ENCODE results near the gene MED26. TPM values are rescaled to one million over a fixed set of nuclear protein-coding genes. Genes with fewer than 3 reads are reported as not detected.

The MED26 gene
- total RNA-seq, 8 experiments from 2014 or later = 5.2 to 18.5 (median 7.0) TPM

DNA sequence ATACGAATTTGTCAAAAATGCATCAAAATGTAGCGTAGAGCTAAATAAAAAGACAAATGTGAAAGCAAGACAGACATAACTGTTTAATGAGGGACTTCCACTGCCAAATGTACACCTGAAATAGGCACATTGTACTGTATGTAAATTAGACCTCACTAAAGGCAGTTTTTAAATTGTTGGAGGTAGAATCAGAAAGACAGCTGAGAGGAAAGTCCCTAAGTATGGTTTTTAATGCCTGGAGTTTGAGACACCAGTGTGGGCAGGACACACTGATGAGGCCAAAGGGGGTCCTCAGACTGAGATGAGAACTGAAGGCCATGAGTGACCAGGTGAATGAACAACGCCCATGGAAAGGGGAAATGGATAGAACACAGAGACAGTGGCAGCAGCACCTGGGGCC is 22.9 kb downstream of the MED26 start:
- WGBS, 10 experiments = 71 to 100% (median 91%) methylated on average over 1 to 3 of the region's 3 CpGs; no CpG with 5 or more reads in 3 of the 10 experiments
- Histone ChIP-seq H3K27ac (no peak overlapping the region), H3K4me1 (replicated peaks in 1 of 2) (peaks cover 0 to 6% of the 10 kb centered on the region in 2 donors), H3K4me3 (no peak overlapping the region)
- ATAC-seq (replicated peaks in 6 of 8) = no peak
- in situ Hi-C loops (cut with MboI; ENCODE audit: low pct_unique_long_range_greater_than_20kb in 2 of 9, low sequenced_read_pairs in 9 of 9, unreplicated experiment in 9 of 9) = no loop called here

- H3K4me1 ChIP-seq (replicated peaks in 1 of 2) = peaks cover 0 to 6% of the 10 kb centered on the region in 2 donors
- no peak overlapping the region for H3K27ac ChIP-seq
- in situ Hi-C loops (cut with MboI; ENCODE audit: low pct_unique_long_range_greater_than_20kb in 2 of 9, low sequenced_read_pairs in 9 of 9, unreplicated experiment in 9 of 9) = no loop called here
- no peak for ATAC-seq (replicated peaks in 6 of 8)
- WGBS, 10 experiments = 92 to 100% (median 100%) methylated on average over 1 to 3 of the region's 6 CpGs; no CpG with 5 or more reads in 5 of the 10 experiments
- H3K4me3 ChIP-seq = no peak overlapping the region
Measured at GRCh38 chr19:16604615-16605014, 23.4 kb downstream of the MED26 start.

DNA sequence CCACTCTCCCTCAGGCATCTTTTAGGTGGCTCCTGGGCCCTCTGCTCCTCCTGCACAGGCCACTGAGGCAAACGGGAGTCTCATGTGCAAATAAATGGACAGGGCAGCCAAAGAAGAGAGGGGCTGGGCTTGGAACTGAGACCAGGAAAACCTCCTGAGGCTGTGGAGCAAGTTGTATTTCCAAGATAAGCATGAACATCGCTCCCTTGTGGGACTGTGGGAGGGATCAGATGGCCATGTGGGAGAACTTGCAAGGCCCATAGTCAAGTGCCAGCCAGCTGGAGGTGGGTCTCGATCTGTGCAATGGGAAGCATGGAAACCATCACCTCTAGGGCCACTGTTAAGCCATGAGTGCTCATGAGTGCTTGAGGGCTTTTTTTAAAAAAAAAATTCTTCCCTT is 24.9 kb downstream of the MED26 start:
- no peak for ATAC-seq (replicated peaks in 6 of 8)
- in situ Hi-C loops (cut with MboI; ENCODE audit: low pct_unique_long_range_greater_than_20kb in 2 of 9, low sequenced_read_pairs in 9 of 9, unreplicated experiment in 9 of 9) = no loop called here
- WGBS, 10 experiments = 71 to 100% (median 84%) methylated on average over 1 to 3 of the region's 3 CpGs; no CpG with 5 or more reads in 5 of the 10 experiments
- no peak overlapping the region for H3K27ac ChIP-seq
- peaks cover 0 to 6% of the 10 kb centered on the region in 2 donors for H3K4me1 ChIP-seq (replicated peaks in 1 of 2)
- H3K4me3 ChIP-seq = no peak overlapping the region

- in situ Hi-C loops (cut with MboI; ENCODE audit: low pct_unique_long_range_greater_than_20kb in 2 of 9, low sequenced_read_pairs in 9 of 9, unreplicated experiment in 9 of 9) = no loop called here
- Histone ChIP-seq H3K4me3 (no peak overlapping the region), H3K4me1 (replicated peaks in 1 of 2) (peaks cover 0 to 6% of the 10 kb centered on the region in 2 donors), H3K27ac (no peak overlapping the region)
- ATAC-seq (replicated peaks in 6 of 8) = no peak
- 87 to 100% (median 96%) methylated on average over 1 to 6 of the region's 20 CpGs; no CpG with 5 or more reads in 6 of the 10 experiments for WGBS, 10 experiments
Measured at GRCh38 chr19:16601378-16602052, 26.5 kb downstream of the MED26 start.

DNA sequence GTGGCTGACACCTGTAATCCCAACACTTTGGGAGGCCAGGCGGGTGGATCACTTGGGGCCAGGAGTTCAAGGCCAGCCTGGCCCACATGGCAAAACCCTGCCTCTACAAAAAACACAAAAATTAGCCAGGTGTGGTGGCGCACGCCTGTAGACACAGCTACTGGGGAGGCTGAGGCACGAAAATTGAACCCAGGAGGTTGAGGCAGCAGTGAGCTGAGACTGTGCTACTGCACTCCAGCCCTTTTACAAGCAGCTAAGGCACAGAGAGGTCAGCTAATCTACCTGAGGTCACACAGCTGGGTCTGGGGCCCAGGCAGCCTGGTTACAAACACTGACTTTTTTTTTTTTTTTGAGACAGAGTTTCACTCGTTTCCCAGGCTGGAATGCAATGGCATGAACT is 27.2 kb downstream of the MED26 start:
- no peak overlapping the region for H3K4me3 ChIP-seq
- no peak overlapping the region for H3K27ac ChIP-seq
- peaks cover 0 to under 1% of the 10 kb centered on the region in 2 donors for H3K4me1 ChIP-seq (replicated peaks in 1 of 2)
- 71 to 100% (median 92%) methylated on average over 1 to 4 of the region's 5 CpGs; no CpG with 5 or more reads in 5 of the 10 experiments for WGBS, 10 experiments
- no peak for ATAC-seq (replicated peaks in 6 of 8)
- in situ Hi-C loops (cut with MboI; ENCODE audit: low pct_unique_long_range_greater_than_20kb in 2 of 9, low sequenced_read_pairs in 9 of 9, unreplicated experiment in 9 of 9) = no loop called here

GRCh38 chr19:16599655-16600346 is 28.2 kb downstream of the MED26 start:
- peak in 3 of 8 experiments; percentile 13 to 20 (median 16) for ATAC-seq (replicated peaks in 6 of 8)
- in situ Hi-C loops (cut with MboI; ENCODE audit: low pct_unique_long_range_greater_than_20kb in 2 of 9, low sequenced_read_pairs in 9 of 9, unreplicated experiment in 9 of 9) = no loop called here
- H3K4me1 ChIP-seq (replicated peaks in 1 of 2) = no peaks in the 10 kb centered on the region
- H3K4me3 ChIP-seq = no peak overlapping the region
- WGBS, 10 experiments = 80 to 92% methylated on average over 1 to 2 of the region's 6 CpGs; no CpG with 5 or more reads in 8 of the 10 experiments
- no peak overlapping the region for H3K27ac ChIP-seq

DNA sequence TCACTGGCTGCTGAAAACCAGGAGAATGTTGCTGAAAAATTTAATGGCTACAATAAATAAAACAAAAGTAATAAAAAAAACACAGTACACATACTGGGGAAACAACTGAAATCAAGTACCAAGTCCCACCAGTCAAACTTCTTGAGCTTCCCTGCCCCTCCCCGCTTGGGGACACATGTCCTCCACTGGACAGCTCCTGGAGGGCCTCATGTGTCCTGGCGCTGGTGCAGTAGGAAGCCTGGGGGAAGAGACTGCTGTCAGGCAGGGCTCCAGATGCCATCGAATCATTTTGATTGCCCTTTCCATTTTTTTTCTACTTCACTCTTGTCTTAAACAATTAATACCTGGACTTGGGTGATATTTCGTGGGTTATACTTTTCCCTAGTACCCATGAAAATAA is 29.2 kb downstream of the MED26 start:
- ATAC-seq (replicated peaks in 6 of 8) = peak in 1 of 8 experiments; percentile 20
- 40 to 88% (median 60%) methylated on average over 1 to 4 of the region's 4 CpGs; no CpG with 5 or more reads in 2 of the 10 experiments for WGBS, 10 experiments
- H3K27ac ChIP-seq = no peak overlapping the region
- no peak overlapping the region for H3K4me3 ChIP-seq
- no peaks in the 10 kb centered on the region for H3K4me1 ChIP-seq (replicated peaks in 1 of 2)
- in situ Hi-C loops (cut with MboI; ENCODE audit: low pct_unique_long_range_greater_than_20kb in 2 of 9, low sequenced_read_pairs in 9 of 9, unreplicated experiment in 9 of 9) = no loop called here

- in situ Hi-C loops (cut with MboI; ENCODE audit: low pct_unique_long_range_greater_than_20kb in 2 of 9, low sequenced_read_pairs in 9 of 9, unreplicated experiment in 9 of 9) = no loop called here
- H3K4me3 ChIP-seq = no peak overlapping the region
- no peak for ATAC-seq (replicated peaks in 6 of 8)
- peaks cover 5 to 9% of the 10 kb centered on the region in 2 donors for H3K4me1 ChIP-seq (replicated peaks in 1 of 2)
- no peak overlapping the region for H3K27ac ChIP-seq
- WGBS, 10 experiments = 77 to 100% (median 95%) methylated on average over 1 to 5 of the region's 9 CpGs; no CpG with 5 or more reads in 6 of the 10 experiments
Measured at GRCh38 chr19:16596399-16596798, 31.6 kb downstream of the MED26 start.

GRCh38 chr19:16595097-16595496 is 32.9 kb downstream of the MED26 start:
- Histone ChIP-seq H3K4me1 (replicated peaks in 1 of 2) (peaks cover 5 to 13% of the 10 kb centered on the region in 2 donors), H3K4me3 (no peak overlapping the region), H3K27ac (no peak overlapping the region)
- ATAC-seq (replicated peaks in 6 of 8) = no peak
- in situ Hi-C loops (cut with MboI; ENCODE audit: low pct_unique_long_range_greater_than_20kb in 2 of 9, low sequenced_read_pairs in 9 of 9, unreplicated experiment in 9 of 9) = no loop called here
- WGBS, 10 experiments = 84 to 100% methylated on average over 1 to 3 of the region's 8 CpGs; no CpG with 5 or more reads in 8 of the 10 experiments

- ATAC-seq (replicated peaks in 6 of 8) = no peak
- Histone ChIP-seq H3K27ac (no peak overlapping the region), H3K4me3 (no peak overlapping the region), H3K4me1 (replicated peaks in 1 of 2) (peaks cover 5 to 17% of the 10 kb centered on the region in 2 donors)
- 67 to 100% (median 83%) methylated on average over 1 to 4 of the region's 5 CpGs; no CpG with 5 or more reads in 3 of the 10 experiments for WGBS, 10 experiments
- in situ Hi-C loops (cut with MboI; ENCODE audit: low pct_unique_long_range_greater_than_20kb in 2 of 9, low sequenced_read_pairs in 9 of 9, unreplicated experiment in 9 of 9) = no loop called here
Measured at GRCh38 chr19:16594681-16595091, 33.3 kb downstream of the MED26 start.

GRCh38 chr19:16594131-16594586 is 33.8 kb downstream of the MED26 start:
- no peak overlapping the region for H3K4me3 ChIP-seq
- WGBS, 10 experiments = 83 to 100% (median 100%) methylated on average over 1 to 4 of the region's 10 CpGs; no CpG with 5 or more reads in 4 of the 10 experiments
- no peak for ATAC-seq (replicated peaks in 6 of 8)
- H3K27ac ChIP-seq = no peak overlapping the region
- in situ Hi-C loops (cut with MboI; ENCODE audit: low pct_unique_long_range_greater_than_20kb in 2 of 9, low sequenced_read_pairs in 9 of 9, unreplicated experiment in 9 of 9) = no loop called here
- peaks cover 8 to 22% of the 10 kb centered on the region in 2 donors for H3K4me1 ChIP-seq (replicated peaks in 1 of 2)

DNA sequence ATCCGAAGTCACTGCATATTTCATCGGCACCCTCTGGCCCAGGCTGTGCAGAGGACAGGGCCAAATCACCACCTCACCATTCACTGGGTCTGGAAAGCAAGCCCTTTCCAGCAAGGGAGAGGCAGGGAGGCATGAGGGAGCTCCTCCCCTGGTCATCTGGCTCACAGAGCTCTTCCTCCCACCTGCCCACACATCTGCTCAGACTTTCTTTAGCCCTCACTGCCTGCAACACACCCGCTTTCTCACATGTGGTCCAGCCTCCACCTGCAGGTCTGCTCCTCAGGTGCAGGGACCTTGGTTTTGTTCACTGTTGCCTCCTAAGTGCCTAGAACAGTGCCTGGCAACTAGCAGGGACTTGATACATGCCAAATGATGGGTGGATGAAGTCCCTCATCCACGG is 34.8 kb downstream of the MED26 start:
- peak in 1 of 8 experiments; percentile 61 for ATAC-seq (replicated peaks in 6 of 8)
- H3K4me3 ChIP-seq = no peak overlapping the region
- WGBS, 10 experiments = 50 to 100% (median 100%) methylated on average over 1 of the region's 4 CpGs; no CpG with 5 or more reads in 7 of the 10 experiments
- H3K27ac ChIP-seq = no peak overlapping the region
- in situ Hi-C loops (cut with MboI; ENCODE audit: low pct_unique_long_range_greater_than_20kb in 2 of 9, low sequenced_read_pairs in 9 of 9, unreplicated experiment in 9 of 9) = no loop called here
- H3K4me1 ChIP-seq (replicated peaks in 1 of 2) = peaks cover 10 to 29% of the 10 kb centered on the region in 2 donors

Measured in motor neuron (in vitro differentiated cells).